ENCODE data around the gene BCOR.
A peak's percentile ranks its signal among the peaks of the same experiment; 100 is the strongest.

Gene BCOR

DNA sequence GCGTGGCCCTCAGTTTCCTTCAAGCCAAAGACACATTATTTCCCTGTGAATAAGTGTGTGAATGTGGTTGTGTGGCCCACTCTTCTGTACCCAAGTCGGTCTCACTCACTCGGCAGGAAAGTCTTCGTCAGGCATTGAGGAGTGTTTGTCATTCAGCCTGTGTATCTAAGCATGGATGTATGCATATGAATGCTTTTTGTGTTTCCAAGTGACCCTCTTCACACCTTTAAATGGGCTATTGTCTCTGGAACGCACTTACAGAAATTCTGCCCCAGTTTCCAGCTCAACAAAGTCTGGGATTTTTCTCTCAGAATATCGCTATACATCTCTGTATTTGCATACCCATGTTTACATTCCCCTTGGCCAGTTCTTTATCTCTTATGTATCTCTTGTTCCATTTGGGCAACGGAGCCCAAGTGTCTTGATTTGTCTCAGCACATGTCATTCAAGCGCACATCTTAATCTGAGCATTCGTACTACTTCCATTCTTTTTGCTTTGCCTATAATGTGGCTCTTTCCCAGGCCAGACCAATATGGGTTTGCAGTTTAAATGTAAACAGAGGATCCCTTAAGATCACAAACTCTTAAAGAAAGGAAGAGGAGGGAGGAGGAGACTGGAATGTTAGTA lies 4.8 kb downstream of the BCOR start:
- peak overlapping the region; percentile 81 for H3K4me3 ChIP-seq (ENCODE audit: low read length, poor library complexity, severe bottlenecking)
- H3K79me2 ChIP-seq (ENCODE audit: insufficient read depth, low read length) = peaks cover 93% of the 10 kb centered on the region
- H2AFZ ChIP-seq (ENCODE audit: low read length) = no peak overlapping the region
- H4K20me1 ChIP-seq (ENCODE audit: insufficient read depth, low read length, poor library complexity, severe bottlenecking) = peaks cover 79% of the 10 kb centered on the region
- no peaks in the 10 kb centered on the region for H3K36me3 ChIP-seq (ENCODE audit: insufficient read depth, low read length)
- H3K9me3 ChIP-seq (ENCODE audit: insufficient read depth, low read depth, low read length) = no peaks in the 10 kb centered on the region
- H3K4me1 ChIP-seq (ENCODE audit: insufficient read depth, low read length, poor library complexity, severe bottlenecking) = peaks cover 26% of the 10 kb centered on the region
- H3K27me3 ChIP-seq (ENCODE audit: insufficient read depth, low read length, poor library complexity, severe bottlenecking) = no peaks in the 10 kb centered on the region
- H3F3A ChIP-seq (ENCODE audit: low read depth) = no peaks in the 10 kb centered on the region
- TF ChIP-seq, protein P1, sequence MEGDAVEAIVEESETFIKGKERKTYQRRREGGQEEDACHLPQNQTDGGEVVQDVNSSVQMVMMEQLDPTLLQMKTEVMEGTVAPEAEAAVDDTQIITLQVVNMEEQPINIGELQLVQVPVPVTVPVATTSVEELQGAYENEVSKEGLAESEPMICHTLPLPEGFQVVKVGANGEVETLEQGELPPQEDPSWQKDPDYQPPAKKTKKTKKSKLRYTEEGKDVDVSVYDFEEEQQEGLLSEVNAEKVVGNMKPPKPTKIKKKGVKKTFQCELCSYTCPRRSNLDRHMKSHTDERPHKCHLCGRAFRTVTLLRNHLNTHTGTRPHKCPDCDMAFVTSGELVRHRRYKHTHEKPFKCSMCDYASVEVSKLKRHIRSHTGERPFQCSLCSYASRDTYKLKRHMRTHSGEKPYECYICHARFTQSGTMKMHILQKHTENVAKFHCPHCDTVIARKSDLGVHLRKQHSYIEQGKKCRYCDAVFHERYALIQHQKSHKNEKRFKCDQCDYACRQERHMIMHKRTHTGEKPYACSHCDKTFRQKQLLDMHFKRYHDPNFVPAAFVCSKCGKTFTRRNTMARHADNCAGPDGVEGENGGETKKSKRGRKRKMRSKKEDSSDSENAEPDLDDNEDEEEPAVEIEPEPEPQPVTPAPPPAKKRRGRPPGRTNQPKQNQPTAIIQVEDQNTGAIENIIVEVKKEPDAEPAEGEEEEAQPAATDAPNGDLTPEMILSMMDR (conservative IDR thresholded peaks at IDR 0.05; ENCODE audit: low read length) = no peak
- TF ChIP-seq EZH2phosphoT487 (IDR thresholded peaks at IDR 0.05; ENCODE audit: borderline replicate concordance) = no peak
- peak overlapping the region; percentile 91 for H3K4me2 ChIP-seq (ENCODE audit: low read depth, low read length, poor library complexity, severe bottlenecking)
- peak overlapping the region; percentile 88 for H3K9ac ChIP-seq (ENCODE audit: low read depth, low read length, poor library complexity, severe bottlenecking)
- no peaks in the 10 kb centered on the region for H3K9me2 ChIP-seq (replicated peaks; ENCODE audit: low read depth, low read length)

DNA sequence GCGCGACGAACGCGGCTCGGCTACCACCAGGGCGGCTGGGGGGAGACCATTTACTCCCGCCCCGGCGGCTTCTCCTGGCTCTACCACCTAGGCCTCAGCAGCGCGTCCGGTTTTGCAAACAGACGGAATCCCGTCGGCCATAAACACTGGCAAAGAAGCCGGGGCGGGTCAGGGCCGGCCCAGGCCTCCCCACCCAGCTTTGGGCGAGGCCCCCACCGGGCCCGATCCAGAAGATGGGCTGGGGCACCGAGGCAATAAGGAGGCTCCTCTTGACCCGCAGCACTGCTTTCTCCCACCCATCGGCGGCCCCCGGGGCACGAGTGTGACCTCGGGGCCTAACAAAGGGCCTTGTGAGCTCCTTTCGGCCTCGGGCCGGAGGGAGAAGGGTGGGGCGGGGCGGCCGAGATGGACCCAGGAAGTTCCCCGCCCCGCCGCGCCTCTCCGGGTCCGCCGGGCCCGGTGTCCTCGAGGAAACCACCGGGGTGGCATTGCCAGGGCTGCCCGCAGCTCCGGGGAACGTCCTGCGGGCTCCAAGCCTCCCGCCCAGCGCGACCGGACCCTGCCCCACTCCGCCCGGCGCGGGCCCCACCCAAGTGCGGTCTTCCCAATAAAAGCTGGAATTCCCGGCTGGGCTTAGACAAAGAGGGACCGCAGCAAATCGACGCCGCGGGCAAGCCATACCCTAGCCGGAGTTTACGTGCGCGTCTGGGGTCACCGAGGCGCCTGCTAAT lies 5.9 kb downstream of the BCOR start:
- Histone ChIP-seq H3K36me3 (ENCODE audit: insufficient read depth, low read length) (peaks cover 3% of the 10 kb centered on the region; the same call in 1 of the 2 replicates), H2AFZ (ENCODE audit: low read length) (no peak overlapping the region), H3K27me3 (ENCODE audit: insufficient read depth, low read length, poor library complexity, severe bottlenecking) (no peaks in the 10 kb centered on the region), H3K9ac (ENCODE audit: low read depth, low read length, poor library complexity, severe bottlenecking) (no peak overlapping the region), H3K4me1 (ENCODE audit: insufficient read depth, low read length, poor library complexity, severe bottlenecking) (peaks cover 29% of the 10 kb centered on the region), H3F3A (ENCODE audit: low read depth) (no peaks in the 10 kb centered on the region), H3K9me2 (replicated peaks; ENCODE audit: low read depth, low read length) (no peaks in the 10 kb centered on the region), H3K79me2 (ENCODE audit: insufficient read depth, low read length) (peaks cover 100% of the 10 kb centered on the region), H3K4me2 (ENCODE audit: low read depth, low read length, poor library complexity, severe bottlenecking) (peak overlapping the region; percentile 91), H4K20me1 (ENCODE audit: insufficient read depth, low read length, poor library complexity, severe bottlenecking) (peaks cover 89% of the 10 kb centered on the region), H3K4me3 (ENCODE audit: low read length, poor library complexity, severe bottlenecking) (peak overlapping the region; percentile 9), H3K9me3 (ENCODE audit: insufficient read depth, low read depth, low read length) (no peaks in the 10 kb centered on the region)
- TF ChIP-seq, protein P1 (conservative IDR thresholded peaks at IDR 0.05; ENCODE audit: low read length) = no peak
- no peak for TF ChIP-seq EZH2phosphoT487 (IDR thresholded peaks at IDR 0.05; ENCODE audit: borderline replicate concordance)

DNA sequence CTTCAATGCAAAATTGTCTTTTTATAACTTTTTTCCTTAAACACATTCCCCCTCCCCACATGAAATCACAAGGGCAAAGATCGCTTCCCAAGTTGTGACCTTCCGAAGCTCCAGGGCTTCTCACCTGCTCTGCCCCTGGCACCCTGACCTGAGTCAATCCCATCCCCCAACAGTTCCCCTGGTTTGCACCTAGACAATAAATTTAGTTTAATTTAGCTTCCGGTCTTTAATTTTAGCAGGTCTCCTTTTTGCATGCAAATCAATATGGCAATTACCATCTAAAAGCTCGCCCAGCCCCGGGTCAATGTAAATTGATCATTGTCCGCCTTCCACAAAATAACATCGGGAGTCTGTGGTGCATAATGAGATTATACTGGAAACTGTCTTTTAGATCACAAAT lies 6.8 kb downstream of the BCOR start:
- Histone ChIP-seq H3K4me3 (ENCODE audit: low read length, poor library complexity, severe bottlenecking) (peak overlapping the region; percentile 48), H3K9me2 (replicated peaks; ENCODE audit: low read depth, low read length) (no peaks in the 10 kb centered on the region), H2AFZ (ENCODE audit: low read length) (no peak overlapping the region), H3K9ac (ENCODE audit: low read depth, low read length, poor library complexity, severe bottlenecking) (no peak overlapping the region), H3K9me3 (ENCODE audit: insufficient read depth, low read depth, low read length) (no peaks in the 10 kb centered on the region), H3F3A (ENCODE audit: low read depth) (no peaks in the 10 kb centered on the region), H3K4me1 (ENCODE audit: insufficient read depth, low read length, poor library complexity, severe bottlenecking) (peaks cover 32% of the 10 kb centered on the region), H3K4me2 (ENCODE audit: low read depth, low read length, poor library complexity, severe bottlenecking) (peak overlapping the region; percentile 91), H3K27me3 (ENCODE audit: insufficient read depth, low read length, poor library complexity, severe bottlenecking) (no peaks in the 10 kb centered on the region), H4K20me1 (ENCODE audit: insufficient read depth, low read length, poor library complexity, severe bottlenecking) (peaks cover 92% of the 10 kb centered on the region), H3K79me2 (ENCODE audit: insufficient read depth, low read length) (peaks cover 100% of the 10 kb centered on the region), H3K36me3 (ENCODE audit: insufficient read depth, low read length) (peaks cover 6% of the 10 kb centered on the region; the same call in 1 of the 2 replicates)
- no peak for TF ChIP-seq EZH2phosphoT487 (IDR thresholded peaks at IDR 0.05; ENCODE audit: borderline replicate concordance)
- TF ChIP-seq, protein P1 (conservative IDR thresholded peaks at IDR 0.05; ENCODE audit: low read length) = no peak
